ENCODE results near the gene APLP1.
"Not testable (repeated sequence)": the region's sequence is repeated elsewhere in the genome, so short reads cannot be mapped to it uniquely, and the experiment has no call there.

APLP1 gene

GRCh38 chr19:35885904-35886303 is 17.5 kb downstream of the APLP1 start:
- H3K27ac ChIP-seq: 0 out of 2 replicates have a peak overlapping the region, but pooled peaks have one; percentile 9
- no peak for DNase-seq (ENCODE audit: low spot score)
- no peak for TF ChIP-seq CTCF (conservative IDR thresholded peaks at IDR 0.05; ENCODE audit: low read depth)
- POLR2A ChIA-PET (ENCODE audit: low non-redundant PET): interaction anchor here (0.6 kb wide), 1 partner anchor 76 kb away, joined by 3 read pairs; no protein-coding TSS in a partner anchor
- CTCF ChIA-PET: interaction anchor here (1.2 kb wide), 1 partner anchor 45 kb away, joined by 3 read pairs; no protein-coding TSS in a partner anchor

- no peak for DNase-seq (ENCODE audit: low spot score)
- no peak overlapping the region for H3K27ac ChIP-seq
- no peak for TF ChIP-seq CTCF (conservative IDR thresholded peaks at IDR 0.05; ENCODE audit: low read depth)
- ChIA-PET CTCF (no interaction called here), POLR2A (ENCODE audit: low non-redundant PET) (no interaction called here)
Observed at GRCh38 chr19:35887197-35887596, 18.8 kb downstream of the APLP1 start.

GRCh38 chr19:35888398-35888797 is 20.0 kb downstream of the APLP1 start:
- H3K27ac ChIP-seq: no peak overlapping the region
- ChIA-PET POLR2A (ENCODE audit: low non-redundant PET) (interaction anchor here (0.7 kb wide), 1 partner anchor 49 kb away, joined by 3 read pairs; no protein-coding TSS in a partner anchor), CTCF (no interaction called here)
- TF ChIP-seq CTCF (conservative IDR thresholded peaks at IDR 0.05; ENCODE audit: low read depth): no peak
- DNase-seq (ENCODE audit: low spot score): no peak

GRCh38 chr19:35889370-35890112 is 21.2 kb downstream of the APLP1 start:
- no peak for DNase-seq (ENCODE audit: low spot score)
- ChIA-PET CTCF (interaction anchor here (0.7 kb wide), 1 partner anchor 890 kb away, joined by 4 read pairs; no protein-coding TSS in a partner anchor), POLR2A (ENCODE audit: low non-redundant PET) (no interaction called here)
- no peak for TF ChIP-seq CTCF (conservative IDR thresholded peaks at IDR 0.05; ENCODE audit: low read depth)
- H3K27ac ChIP-seq: no peak overlapping the region

- POLR2A ChIA-PET (ENCODE audit: low non-redundant PET): no interaction called here
- no peak for DNase-seq (ENCODE audit: low spot score)
- H3K27ac ChIP-seq: no peak overlapping the region
- no peak for TF ChIP-seq CTCF (conservative IDR thresholded peaks at IDR 0.05; ENCODE audit: low read depth)
- CTCF ChIA-PET: no interaction called here
Observed at GRCh38 chr19:35890113-35890650, 21.8 kb downstream of the APLP1 start.

- DNase-seq (ENCODE audit: low spot score); H3K27ac ChIP-seq; CTCF ChIA-PET; POLR2A ChIA-PET (ENCODE audit: low non-redundant PET): not testable (repeated sequence)
Observed at GRCh38 chr19:35891819-35892218, 23.4 kb downstream of the APLP1 start.

GRCh38 chr19:35894342-35894741 is 26.0 kb downstream of the APLP1 start:
- DNase-seq (ENCODE audit: low spot score): no peak
- ChIA-PET POLR2A (ENCODE audit: low non-redundant PET) (interaction anchor here (0.5 kb wide), 2 partner anchors 25 to 202 kb away, joined by 4 to 6 read pairs; no protein-coding TSS in a partner anchor), CTCF (interaction anchor here (0.6 to 0.7 kb wide), 2 partner anchors 27 to 36 kb away, joined by 4 to 6 read pairs; no protein-coding TSS in a partner anchor)
- H3K27ac ChIP-seq: no peak overlapping the region
- no peak for TF ChIP-seq CTCF (conservative IDR thresholded peaks at IDR 0.05; ENCODE audit: low read depth)

Measured in RWPE1 (cell line).